Stimulated activated CD8-positive, alpha-beta memory T cell treated with anti-CD3 and anti-CD28 coated beads, Interleukin-2, amount 100 ng/mL, for 1 hour (primary cell): ENCODE measurements around the gene OTOF.
"Not testable (repeated sequence)": the region's sequence is repeated elsewhere in the genome, so short reads cannot be mapped to it uniquely, and the experiment has no call there.

Experiments used
- DNase-seq, 2 donors: peaks; one replicate each; pipeline ENCODE4 v3.0.0-alpha.2; 2020; ENCODE audit warnings: low read depth in 2 of 2

Gene OTOF

DNA sequence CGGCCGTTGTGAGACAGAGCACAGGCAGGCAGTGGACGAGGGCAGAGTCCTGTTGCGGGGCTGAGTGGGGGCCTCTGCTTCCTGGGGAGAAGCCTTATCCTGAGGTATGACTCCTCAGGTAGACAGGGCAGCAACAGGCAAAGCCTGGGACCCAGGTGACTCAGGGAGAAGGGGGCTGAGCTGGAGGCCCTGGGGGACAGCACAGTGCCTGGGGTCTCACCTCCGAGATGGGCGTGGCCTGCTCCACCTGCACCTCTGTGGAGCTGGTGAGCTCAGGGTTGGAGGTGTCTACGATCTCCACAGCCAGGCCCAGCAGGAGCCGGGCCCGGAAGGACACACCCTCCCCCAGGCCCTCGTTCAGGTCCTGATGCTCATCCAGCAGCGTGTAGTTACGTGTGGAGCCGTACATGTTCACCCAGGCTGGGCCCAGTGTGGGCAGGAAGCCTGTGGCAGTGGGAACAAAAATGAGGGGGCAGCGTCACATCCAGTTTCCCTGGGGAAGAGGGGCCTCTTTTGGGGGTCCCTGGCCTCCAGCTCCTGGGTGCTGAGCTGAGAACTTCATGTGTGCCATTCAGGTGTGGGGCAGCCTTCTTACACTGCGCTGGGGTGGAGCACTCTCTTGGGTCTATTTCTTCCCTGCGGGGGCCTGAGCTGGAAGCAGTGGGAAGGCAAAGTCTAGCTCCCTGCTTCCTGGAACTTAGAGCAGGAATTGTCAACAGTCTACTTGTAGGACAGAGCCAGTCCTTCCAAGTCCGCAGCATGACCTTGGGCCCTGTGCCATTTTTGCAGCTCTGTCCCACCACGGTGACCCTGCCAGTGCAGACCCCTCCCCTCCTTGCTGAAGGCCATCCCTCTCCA lies 2.9 kb upstream of the OTOF start:
- no peak for DNase-seq

DNA sequence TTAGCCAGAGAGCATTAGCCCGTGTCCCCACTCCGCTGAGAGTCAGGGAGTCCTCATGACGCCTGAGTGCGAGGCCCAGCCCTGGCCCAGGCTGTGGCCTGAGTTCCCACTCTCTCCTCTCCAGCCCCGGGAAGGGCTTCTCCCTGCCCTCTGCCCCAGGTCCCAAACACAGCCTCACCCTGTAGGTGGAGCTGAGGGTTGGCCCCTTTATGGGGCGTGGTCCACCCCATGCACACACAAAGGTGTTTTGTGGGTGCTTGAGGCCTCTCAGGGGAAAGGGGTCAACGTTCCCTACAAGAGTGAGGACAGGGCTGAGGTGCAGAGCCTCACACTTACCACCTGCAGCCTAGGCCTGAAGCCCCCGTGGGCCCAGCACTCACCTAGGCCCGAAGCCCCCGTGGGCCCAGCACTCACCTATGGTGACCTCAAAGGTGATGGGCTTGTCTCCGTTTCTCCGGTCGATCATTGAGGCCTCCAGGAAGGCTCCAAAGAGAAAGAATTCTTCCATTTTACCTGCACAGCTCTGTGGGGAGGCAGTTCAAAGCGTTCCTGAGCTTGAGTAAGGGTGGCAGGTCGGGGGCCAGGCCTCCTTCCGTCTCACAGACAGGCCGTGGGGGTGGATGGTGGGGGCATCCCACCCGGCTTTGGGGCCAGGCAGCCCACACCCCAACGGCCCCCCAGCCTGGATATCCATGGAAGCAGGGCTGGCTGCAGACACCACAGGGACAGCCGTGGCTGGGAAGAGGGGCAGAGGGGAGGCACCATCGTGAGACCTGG lies 2.1 kb upstream of the OTOF start:
- DNase-seq: no peak

DNA sequence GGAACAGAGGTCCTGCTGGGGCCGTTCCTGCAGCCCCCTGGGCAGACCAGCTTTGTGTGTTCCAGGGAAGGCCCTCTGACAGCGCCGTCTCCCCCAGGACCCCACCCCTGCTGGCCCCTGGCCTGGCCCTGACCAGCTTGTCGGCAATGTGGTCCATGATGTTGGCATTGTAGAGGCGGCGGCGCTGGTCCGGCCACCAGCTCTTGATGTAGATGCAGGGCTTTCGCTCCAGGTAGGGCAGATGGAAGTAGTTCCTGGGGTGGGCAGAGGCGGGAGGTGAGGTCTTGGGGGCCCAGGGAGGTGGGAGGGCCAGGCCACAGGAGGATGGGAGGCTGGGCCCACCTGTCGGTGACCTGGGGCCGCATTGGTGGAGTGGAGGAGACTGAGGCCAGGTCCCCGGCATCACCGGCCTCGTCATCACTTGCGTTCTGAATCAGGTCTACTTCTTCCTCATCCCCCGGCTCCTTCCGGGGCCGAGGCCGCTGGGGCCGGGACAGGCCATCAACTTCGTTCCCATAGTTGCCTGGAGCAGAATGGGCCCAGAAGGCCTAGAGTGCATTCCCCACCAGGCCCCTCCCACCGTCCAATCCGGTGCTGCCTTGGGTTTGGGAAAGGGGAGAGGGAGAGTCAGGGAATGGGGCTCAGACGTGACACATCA lies 1.3 kb upstream of the OTOF start:
- DNase-seq: no peak

GRCh38 chr2:26478366-26478765 lies 442 bp upstream of the OTOF start:
- no peak for DNase-seq

DNA sequence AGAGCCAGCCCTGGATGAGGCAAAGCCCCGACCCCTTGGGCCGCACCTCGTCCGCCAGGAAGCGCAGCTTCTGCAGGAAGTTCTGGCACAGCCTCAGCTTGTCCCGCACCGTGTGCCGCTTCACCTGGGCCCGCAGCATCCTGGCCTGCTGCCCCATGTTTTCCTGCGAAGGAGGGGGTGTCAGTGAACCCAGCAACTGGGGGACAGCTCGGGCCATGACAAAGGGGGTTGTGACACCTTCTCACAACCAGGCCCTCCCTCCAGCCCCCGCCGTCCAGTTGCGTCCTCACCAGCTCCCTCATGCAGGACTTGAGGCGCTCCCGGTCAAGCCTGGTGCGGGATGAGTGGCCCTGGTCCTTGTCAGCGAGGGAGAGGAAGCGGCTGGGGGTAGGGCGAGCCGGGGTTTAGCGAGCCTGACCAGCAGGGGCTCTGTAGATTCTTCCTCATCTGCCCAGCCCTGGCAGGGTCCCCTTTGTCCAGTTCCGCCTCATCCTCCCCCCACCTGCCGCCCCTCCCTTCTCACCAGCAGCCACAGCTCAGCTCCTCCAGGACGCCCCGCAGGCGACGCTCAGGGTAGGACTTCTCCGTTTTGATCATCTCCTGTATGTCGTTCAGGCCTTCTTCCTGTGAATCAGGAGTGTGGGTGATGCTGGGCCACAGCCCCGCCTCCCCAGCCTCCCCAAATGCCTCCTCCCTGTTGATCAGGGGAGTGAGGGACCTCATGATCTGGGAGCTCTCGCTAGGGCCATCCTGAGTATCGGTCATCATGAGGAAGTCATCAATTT lies 606 bp downstream of the OTOF start:
- no peak for DNase-seq

GRCh38 chr2:26475832-26476501 lies 2.0 kb downstream of the OTOF start:
- DNase-seq: no peak

GRCh38 chr2:26475037-26475436 lies 2.9 kb downstream of the OTOF start:
- DNase-seq: no peak

DNA sequence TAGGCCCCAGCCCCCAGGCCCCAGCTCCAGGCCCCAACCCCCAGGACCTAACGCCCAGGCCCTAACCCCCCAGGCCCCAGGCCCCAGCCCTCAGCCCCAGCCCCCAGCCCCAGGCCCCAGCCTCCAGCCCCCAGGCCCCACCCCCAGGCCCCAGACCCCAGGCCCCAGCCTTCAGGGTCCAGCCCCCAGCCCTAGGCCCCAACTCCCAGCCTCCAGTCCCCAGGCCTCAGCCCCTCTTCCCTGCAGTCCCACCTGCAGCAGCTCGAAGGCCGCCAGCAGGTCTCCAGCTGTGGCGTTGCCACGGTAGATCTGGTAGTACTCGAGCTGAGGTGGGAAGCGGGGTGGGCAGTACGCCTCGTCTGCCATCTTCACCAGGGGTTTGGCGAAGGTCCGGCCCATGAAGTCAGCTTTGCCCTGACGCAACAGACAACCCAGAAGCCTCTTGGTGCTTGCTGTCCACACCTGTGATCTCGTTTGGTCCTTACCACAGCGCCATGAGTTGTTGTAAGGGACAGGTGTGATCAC lies 3.6 kb downstream of the OTOF start:
- DNase-seq: no peak

GRCh38 chr2:26473796-26474195 lies 4.1 kb downstream of the OTOF start:
- no peak for DNase-seq

DNA sequence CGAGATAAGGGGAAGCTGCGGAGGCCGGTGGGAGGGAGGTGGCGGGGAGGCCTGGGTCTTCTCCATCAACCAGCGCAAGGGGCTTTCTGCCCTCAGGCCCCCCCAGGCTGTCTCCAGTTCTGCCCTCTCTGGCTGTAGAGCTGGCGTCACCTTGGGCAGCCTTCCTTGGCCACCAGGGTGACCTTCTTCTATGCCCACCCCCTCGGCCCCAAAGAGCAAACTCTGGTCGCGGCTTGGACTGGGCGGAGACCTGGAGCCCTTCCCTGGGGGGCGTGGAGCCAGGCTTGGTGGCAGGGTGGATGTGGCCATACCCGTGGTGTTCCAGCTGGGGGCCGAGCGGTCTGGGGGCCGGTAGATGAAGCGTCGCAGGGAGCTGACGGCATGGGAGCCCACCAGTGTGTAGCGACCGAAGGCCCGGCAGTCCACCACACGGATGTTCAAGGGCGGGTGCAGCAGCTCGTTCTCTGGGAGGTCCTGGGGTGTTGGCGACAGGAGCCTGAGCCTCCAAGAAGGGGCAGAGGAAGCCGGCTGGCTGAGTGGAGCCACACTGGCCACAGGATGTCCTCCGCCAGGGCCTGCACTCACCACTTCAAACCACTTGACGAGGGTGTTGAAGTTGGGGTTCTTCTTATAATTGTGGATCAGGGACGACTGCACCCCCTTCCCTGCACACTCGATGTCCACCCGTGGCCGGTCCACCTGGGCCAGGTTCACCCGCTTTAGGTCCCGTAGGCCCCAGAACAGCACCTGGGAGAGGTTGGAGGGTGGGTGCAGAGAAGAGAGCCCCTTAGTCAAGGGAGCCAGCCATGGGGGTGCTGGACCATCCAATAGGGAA lies 4.9 kb downstream of the OTOF start:
- DNase-seq: no peak

GRCh38 chr2:26471766-26472706 lies 5.9 kb downstream of the OTOF start:
- DNase-seq: no peak

GRCh38 chr2:26471289-26471688 lies 6.6 kb downstream of the OTOF start:
- no peak for DNase-seq

DNA sequence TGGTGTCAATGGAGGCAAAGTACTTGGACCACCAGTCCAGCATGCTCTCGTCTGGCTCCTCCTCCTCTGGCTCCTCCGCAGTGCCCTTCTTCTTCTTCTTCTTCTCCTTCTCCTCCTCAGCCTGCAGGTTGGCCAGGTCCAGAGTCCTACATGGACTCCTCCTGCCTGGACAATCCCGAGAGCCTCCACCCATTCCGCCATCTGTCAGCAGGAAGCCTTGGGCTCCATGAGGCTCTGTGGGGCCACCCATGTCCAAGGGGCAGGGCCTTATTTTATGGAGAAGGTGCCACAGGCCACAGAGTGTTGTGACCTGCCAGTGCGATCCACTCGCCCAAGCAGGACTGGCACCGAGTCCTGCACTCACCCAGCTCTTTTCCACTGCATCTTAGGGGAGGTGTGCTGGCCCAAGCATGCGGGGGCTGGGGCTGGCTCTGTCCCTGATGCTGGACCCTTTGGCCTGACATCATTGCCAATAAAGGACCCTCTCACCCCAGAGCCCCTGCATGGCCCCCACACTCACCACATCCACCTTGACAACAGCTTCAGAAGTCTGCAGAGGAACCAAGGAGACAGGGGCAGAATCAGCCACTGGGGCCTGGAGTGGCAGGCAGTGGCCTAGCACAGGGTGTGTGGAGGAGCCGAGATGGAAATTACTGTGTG lies 7.2 kb downstream of the OTOF start:
- DNase-seq: no peak

DNA sequence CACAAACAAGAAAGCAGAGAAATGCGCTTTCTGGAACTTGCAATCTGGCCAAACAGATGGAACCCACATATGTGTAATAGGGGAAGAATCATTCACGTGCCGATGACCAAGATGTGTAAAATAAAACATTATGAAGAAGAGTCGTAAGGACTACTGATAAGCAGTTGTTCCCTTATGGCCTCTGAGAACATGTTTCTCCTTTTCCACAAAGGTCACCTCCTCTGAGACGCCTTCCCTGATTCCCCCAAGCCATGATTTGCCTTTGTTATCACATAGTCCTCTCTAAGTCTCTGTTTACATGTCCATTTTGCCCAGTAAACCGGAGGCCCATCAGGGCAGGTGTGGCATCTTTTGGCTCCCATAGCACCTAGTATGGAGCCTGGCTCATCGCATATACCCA lies 8.0 kb downstream of the OTOF start:
- DNase-seq: no peak

DNA sequence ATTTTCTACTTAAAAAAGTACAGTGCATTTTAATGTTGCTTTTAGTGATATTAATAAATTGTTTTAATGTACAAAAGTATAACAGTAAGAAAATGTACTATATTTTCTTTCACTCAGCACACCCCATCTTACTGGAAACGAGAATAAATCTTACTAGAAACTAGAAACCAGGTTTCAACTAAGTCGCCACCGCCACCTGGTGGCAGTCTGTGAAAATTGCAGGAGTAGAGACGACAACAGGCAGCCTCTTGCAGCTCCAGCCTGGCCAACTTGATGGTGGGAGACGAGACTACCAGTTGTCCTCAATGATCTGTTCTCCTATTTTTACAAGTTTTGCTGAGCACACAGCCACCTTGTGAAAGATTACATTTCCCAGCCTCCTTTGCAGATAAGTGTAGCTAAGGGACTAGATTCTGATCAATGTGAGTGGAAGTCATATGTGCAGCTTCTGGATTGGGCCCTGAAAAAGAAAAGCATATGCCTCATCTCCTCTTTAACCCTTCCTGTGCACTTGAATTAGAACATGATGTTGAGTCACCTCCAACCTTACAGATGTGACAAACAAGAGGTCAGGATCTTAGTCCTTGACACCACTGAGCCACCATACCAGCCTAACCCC lies 8.7 kb downstream of the OTOF start:
- DNase-seq: peak in 1 of 2 donors; percentile 13

DNA sequence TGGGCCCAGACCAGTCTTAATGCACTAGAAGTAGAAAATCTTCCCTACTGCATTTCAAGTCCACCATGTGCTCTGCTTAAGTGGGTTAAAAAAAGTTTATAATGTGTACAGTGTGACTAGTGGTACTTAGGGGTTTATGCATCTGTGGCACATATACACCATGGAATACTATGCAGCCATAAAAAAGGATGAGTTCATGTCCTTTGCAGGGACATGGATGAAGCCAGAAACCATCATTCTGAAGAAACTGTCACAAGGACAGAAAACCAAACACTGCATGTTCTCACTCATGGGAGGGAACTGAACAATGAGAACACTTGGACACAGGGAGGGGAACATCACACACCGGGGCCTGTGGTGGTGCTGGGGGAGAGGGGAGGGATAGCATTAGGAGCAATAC lies 9.4 kb downstream of the OTOF start:
- not testable (repeated sequence) for DNase-seq

GRCh38 chr2:26466662-26467310 lies 11.1 kb downstream of the OTOF start:
- DNase-seq: no peak
